Measurements from ENCODE around the gene SLC37A3.
"Not testable (repeated sequence)": the region's sequence is repeated elsewhere in the genome, so short reads cannot be mapped to it uniquely, and the experiment has no call there.

The SLC37A3 gene

DNA sequence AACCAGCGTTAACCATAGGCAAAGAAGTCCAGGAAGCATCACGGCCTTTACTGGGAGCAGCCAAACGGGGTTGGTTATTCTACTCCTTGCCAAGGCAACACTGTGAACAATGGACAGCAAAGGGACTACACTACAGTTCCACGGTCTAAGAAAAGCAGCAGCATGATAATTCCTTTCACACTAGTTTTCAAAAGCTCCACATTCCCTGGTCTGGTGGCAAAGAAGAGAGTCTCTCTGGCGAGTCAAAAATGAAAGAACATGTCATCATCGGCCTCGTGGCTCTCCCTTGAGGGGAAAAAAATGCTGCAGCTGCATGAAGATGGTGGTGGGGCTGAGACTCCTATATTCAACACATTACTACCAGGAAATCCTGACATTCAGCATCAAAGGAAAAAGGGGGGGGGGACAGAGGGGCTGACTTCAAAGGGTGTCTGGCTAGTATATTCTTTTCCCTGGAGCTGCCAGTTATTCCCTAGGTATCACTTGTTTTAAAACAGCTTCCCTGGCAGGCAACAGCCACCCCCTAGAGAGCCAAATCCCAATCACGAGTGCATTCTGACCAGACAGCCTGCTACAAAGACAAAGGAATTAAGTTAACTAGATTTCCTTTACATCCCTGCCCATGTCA is 49.1 kb downstream of the SLC37A3 start:
- H3K4me3 ChIP-seq (ENCODE audit: low read depth, low read length) = no peak overlapping the region
- no peak for DNase-seq (ENCODE audit: low read depth)
- TF ChIP-seq CTCF (IDR thresholded peaks at IDR 0.05; ENCODE audit: insufficient read depth, low read depth, low read length, missing control alignments) = no peak

GRCh38 chr7:140348161-140348849 is 50.0 kb downstream of the SLC37A3 start:
- H3K4me3 ChIP-seq (ENCODE audit: low read depth, low read length) = no peak overlapping the region
- no peak for DNase-seq (ENCODE audit: low read depth)
- TF ChIP-seq CTCF (IDR thresholded peaks at IDR 0.05; ENCODE audit: insufficient read depth, low read depth, low read length, missing control alignments) = no peak

DNA sequence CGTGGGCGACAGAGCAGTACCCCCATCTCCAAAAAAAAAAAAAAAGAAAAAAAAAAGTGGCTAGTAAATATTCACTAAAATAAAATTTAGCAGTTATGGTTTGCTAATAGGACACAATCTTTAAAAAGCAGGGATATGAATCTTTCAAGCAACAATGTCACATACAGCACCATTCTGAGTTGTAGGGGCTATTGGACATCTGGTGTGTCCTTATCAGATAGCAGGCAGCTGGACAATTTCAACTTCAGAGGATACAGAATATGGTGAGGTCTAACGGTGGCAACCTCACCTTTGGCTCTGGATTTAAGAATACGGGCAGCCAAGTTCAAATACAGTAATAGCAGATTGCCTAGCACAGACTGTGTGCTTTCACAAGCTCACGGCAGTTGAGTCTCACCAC is 51.1 kb downstream of the SLC37A3 start:
- H3K4me3 ChIP-seq (ENCODE audit: low read depth, low read length) = no peak overlapping the region
- no peak for TF ChIP-seq CTCF (IDR thresholded peaks at IDR 0.05; ENCODE audit: insufficient read depth, low read depth, low read length, missing control alignments)
- DNase-seq (ENCODE audit: low read depth) = no peak

GRCh38 chr7:140345426-140345825 is 52.9 kb downstream of the SLC37A3 start:
- no peak for TF ChIP-seq CTCF (IDR thresholded peaks at IDR 0.05; ENCODE audit: insufficient read depth, low read depth, low read length, missing control alignments)
- no peak overlapping the region for H3K4me3 ChIP-seq (ENCODE audit: low read depth, low read length)
- DNase-seq (ENCODE audit: low read depth) = no peak

- H3K4me3 ChIP-seq (ENCODE audit: low read depth, low read length) = no peak overlapping the region
- peak; percentile 53 for DNase-seq (ENCODE audit: low read depth)
- peak; percentile 55 for TF ChIP-seq CTCF (IDR thresholded peaks at IDR 0.05; ENCODE audit: insufficient read depth, low read depth, low read length, missing control alignments)
Observed at GRCh38 chr7:140342727-140343514, 55.4 kb downstream of the SLC37A3 start.

DNA sequence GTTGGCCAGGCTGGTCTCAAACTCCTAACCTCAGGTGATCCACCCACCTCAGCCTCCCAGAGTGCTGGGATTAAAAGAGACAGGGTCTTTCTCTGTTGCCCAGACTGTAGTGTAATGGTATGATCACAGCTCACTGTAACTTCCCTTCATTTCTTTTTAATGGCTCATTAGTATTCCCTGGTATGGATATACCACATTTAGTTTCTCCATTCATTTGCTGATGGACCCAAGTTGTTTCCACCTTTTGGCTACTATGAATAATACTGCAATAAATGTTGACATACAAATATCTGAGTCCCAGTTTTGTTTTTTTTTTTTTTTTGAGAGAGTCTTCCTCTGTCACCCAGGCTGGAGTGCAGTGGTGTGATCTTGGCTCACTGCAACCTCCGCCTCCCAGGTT is 59.4 kb downstream of the SLC37A3 start:
- not testable (repeated sequence) for DNase-seq (ENCODE audit: low read depth); H3K4me3 ChIP-seq (ENCODE audit: low read depth, low read length)

- no peak for TF ChIP-seq CTCF (IDR thresholded peaks at IDR 0.05; ENCODE audit: insufficient read depth, low read depth, low read length, missing control alignments)
- no peak overlapping the region for H3K4me3 ChIP-seq (ENCODE audit: low read depth, low read length)
- DNase-seq (ENCODE audit: low read depth) = no peak
Observed at GRCh38 chr7:140334341-140335057, 63.8 kb downstream of the SLC37A3 start.

Data from GM12865 (cell line).